Kidney (tissue), 14 donors: ENCODE measurements around the gene AHCYL2. TPM values are rescaled to one million over a fixed set of nuclear protein-coding genes. Genes with fewer than 3 reads are reported as not detected.

Experiments used
- DNase-seq, 5 donors: peaks; one replicate each; pipeline ENCODE4 v3.0.0-alpha.2; 2013 to 2020
- FAIRE-seq: peaks from 2 replicates; lab custom pipeline; 2012; peaks lifted over from hg19 to GRCh38; lab: Jason Lieb, UNC
- H3K27ac ChIP-seq, 2 donors: one replicate each; pipeline ENCODE4 v1.7.0; 2013; ENCODE audit warnings: low read depth in 2 of 2, low read length in 2 of 2, inconsistent platforms in 1 of 2
- H3K27me3 ChIP-seq: one replicate; pipeline ENCODE4 v1.7.1; 2013; ENCODE audit warnings: low read length, inconsistent platforms; ENCODE audit not compliant: control insufficient read depth, insufficient read depth
- H3K36me3 ChIP-seq, 3 donors: one replicate each; pipeline versions ENCODE4 v1.7.0 to v1.7.1; 2013; ENCODE audit warnings: low read length in 3 of 3, control low read depth in 1 of 3, inconsistent platforms in 1 of 3; ENCODE audit not compliant: insufficient read depth in 3 of 3, control insufficient read depth in 2 of 3
- H3K4me1 ChIP-seq, 3 donors: one replicate each; pipeline versions ENCODE4 v1.7.0 to v1.7.1; 2013; ENCODE audit warnings: low read length in 3 of 3, inconsistent platforms in 1 of 3, low read depth in 1 of 3; ENCODE audit not compliant: control insufficient read depth in 2 of 3, insufficient read depth in 2 of 3
- H3K4me3 ChIP-seq, 3 donors: one replicate each; pipeline versions ENCODE4 v1.7.0 to v1.8.1; 2013; ENCODE audit warnings: low read length in 3 of 3, control low read depth in 1 of 3, inconsistent platforms in 1 of 3
- H3K9ac ChIP-seq, 3 donors: one replicate each; pipeline versions ENCODE4 v1.7.0 to v1.7.1; 2013; ENCODE audit warnings: low read length in 3 of 3, control low read depth in 1 of 3, inconsistent platforms in 1 of 3
- H3K9me3 ChIP-seq, 3 donors: one replicate each; pipeline versions ENCODE4 v1.7.0 to v1.7.1; 2013; ENCODE audit warnings: low read length in 3 of 3, control low read depth in 1 of 3, inconsistent platforms in 1 of 3; ENCODE audit not compliant: control insufficient read depth in 2 of 3, insufficient read depth in 1 of 3
- intact Hi-C: fragments of 100-400 bp; cut with DNase I; formaldehyde crosslinking; loops from one replicate; pipeline ENCODE4 v1.11.1; 2022
- polyA plus RNA-seq: library from polyadenylated mRNA; stranded (reverse); fragments of 350-450 nt; fragmentation: Illumina TruSeq; extraction: RNeasy Lipid Tissue Mini Kit (QIAGEN cat#74804); gene quantifications from one replicate; pipeline ENCODE4 v1.2.3, GENCODE V29; 2014; ENCODE audit warnings: low read depth, low replicate concordance; ENCODE audit not compliant: insufficient read depth
- total RNA-seq: library from RNA; stranded (reverse); fragmentation: NEBNext Ultra II Directional; extraction: Animal tissue kit (Norgen Biotek cat#: 25700); gene quantifications from one replicate; pipeline ENCODE4 v1.2.1, GENCODE V29; 2021
- TF ChIP-seq, protein P1 (sequence below): IDR thresholded peaks from 3 replicates; pipeline ENCODE4 v1.5.1; 2012; ENCODE audit warnings: mild to moderate bottlenecking, moderate library complexity, borderline replicate concordance; ENCODE audit not compliant: insufficient read depth; ENCODE audit errors: extremely low read depth
- donor health status: control.
- donor health status: control.
- donor health status: control.
- donor health status: control.
- donor health status: control.
- donor health status: DM: yes; HTN: yes; CAD: no.
- donor health status: Normal renal cell carcinoma (clear cell type).

Gene AHCYL2
- total and polyA plus RNA-seq, 2 donors from 2014 or later, result 19.5 to 25.2 TPM

GRCh38 chr7:129454249-129454551 is 229.4 kb downstream of the AHCYL2 start:
- Histone ChIP-seq H3K4me3 (no peak overlapping the region), H3K4me1 (no peaks in the 10 kb centered on the region), H3K27me3 (no peaks in the 10 kb centered on the region), H3K9me3 (no peaks in the 10 kb centered on the region), H3K27ac (no peak overlapping the region), H3K9ac (no peak overlapping the region), H3K36me3 (peaks cover 0 to 7% (median 0%) of the 10 kb centered on the region in 3 donors)
- no peak for FAIRE-seq
- TF ChIP-seq, protein P1, sequence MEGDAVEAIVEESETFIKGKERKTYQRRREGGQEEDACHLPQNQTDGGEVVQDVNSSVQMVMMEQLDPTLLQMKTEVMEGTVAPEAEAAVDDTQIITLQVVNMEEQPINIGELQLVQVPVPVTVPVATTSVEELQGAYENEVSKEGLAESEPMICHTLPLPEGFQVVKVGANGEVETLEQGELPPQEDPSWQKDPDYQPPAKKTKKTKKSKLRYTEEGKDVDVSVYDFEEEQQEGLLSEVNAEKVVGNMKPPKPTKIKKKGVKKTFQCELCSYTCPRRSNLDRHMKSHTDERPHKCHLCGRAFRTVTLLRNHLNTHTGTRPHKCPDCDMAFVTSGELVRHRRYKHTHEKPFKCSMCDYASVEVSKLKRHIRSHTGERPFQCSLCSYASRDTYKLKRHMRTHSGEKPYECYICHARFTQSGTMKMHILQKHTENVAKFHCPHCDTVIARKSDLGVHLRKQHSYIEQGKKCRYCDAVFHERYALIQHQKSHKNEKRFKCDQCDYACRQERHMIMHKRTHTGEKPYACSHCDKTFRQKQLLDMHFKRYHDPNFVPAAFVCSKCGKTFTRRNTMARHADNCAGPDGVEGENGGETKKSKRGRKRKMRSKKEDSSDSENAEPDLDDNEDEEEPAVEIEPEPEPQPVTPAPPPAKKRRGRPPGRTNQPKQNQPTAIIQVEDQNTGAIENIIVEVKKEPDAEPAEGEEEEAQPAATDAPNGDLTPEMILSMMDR, result no peak
- no peak for DNase-seq
- intact Hi-C loops, result no loop called here

GRCh38 chr7:129456421-129456820 is 231.6 kb downstream of the AHCYL2 start:
- H3K36me3 ChIP-seq, result peaks cover 0 to 7% (median 0%) of the 10 kb centered on the region in 3 donors
- H3K27ac ChIP-seq, result no peak overlapping the region
- H3K27me3 ChIP-seq, result no peaks in the 10 kb centered on the region
- no peak for FAIRE-seq
- TF ChIP-seq, protein P1, result no peak
- no peak overlapping the region for H3K4me3 ChIP-seq
- H3K4me1 ChIP-seq, result no peaks in the 10 kb centered on the region
- intact Hi-C loops, result no loop called here
- no peaks in the 10 kb centered on the region for H3K9me3 ChIP-seq
- H3K9ac ChIP-seq, result no peak overlapping the region
- DNase-seq, result no peak

GRCh38 chr7:129457101-129457500 is 232.3 kb downstream of the AHCYL2 start:
- Histone ChIP-seq H3K9me3 (no peaks in the 10 kb centered on the region), H3K4me3 (no peak overlapping the region), H3K9ac (no peak overlapping the region), H3K27ac (no peak overlapping the region), H3K4me1 (no peaks in the 10 kb centered on the region), H3K27me3 (no peaks in the 10 kb centered on the region), H3K36me3 (peaks cover 0 to 7% (median 0%) of the 10 kb centered on the region in 3 donors)
- FAIRE-seq (no peak), DNase-seq (no peak)
- TF ChIP-seq, protein P1, result no peak
- intact Hi-C loops, result no loop called here

GRCh38 chr7:129458171-129458570 is 233.3 kb downstream of the AHCYL2 start:
- no peak for FAIRE-seq

More at GRCh38 chr7:129458171-129458570, 233.3 kb downstream of the AHCYL2 start:
- no peak for DNase-seq
- H3K9me3 ChIP-seq, result no peaks in the 10 kb centered on the region
- H3K4me1 ChIP-seq, result no peaks in the 10 kb centered on the region
- TF ChIP-seq, protein P1, result no peak
- no peak overlapping the region for H3K4me3 ChIP-seq
- no peak overlapping the region for H3K9ac ChIP-seq
- H3K36me3 ChIP-seq, result peaks cover 0 to 14% (median 0%) of the 10 kb centered on the region in 3 donors
- intact Hi-C loops, result no loop called here
- H3K27ac ChIP-seq, result no peak overlapping the region
- H3K27me3 ChIP-seq, result no peaks in the 10 kb centered on the region
